Activated B cell treated with CpG ODN at 0.5 μM for 24 hours (primary cell): ENCODE measurements around the gene ETS2. TPM values are rescaled to one million over a fixed set of nuclear protein-coding genes. Genes with fewer than 3 reads are reported as not detected.

ENCODE experiments used
- ATAC-seq: fragments of 200-7000 bp; cut with Tn5 transposase; one replicate; pipeline ENCODE4 v1.10.0; 2021; ENCODE audit warnings: low read depth, mild to moderate bottlenecking, moderate library complexity
- CTCF ChIA-PET: fragments of 350-600 bp; sonication (Branson Sonifier 250); formaldehyde crosslinking; loops from one replicate; lab custom pipeline; 2021; ENCODE audit warnings: antibody characterized with exemption; lab: Charles Lee
- POLR2A ChIA-PET: fragments of 350-600 bp; sonication (Branson Sonifier 250); formaldehyde crosslinking; loops from one replicate; lab custom pipeline; 2021; ENCODE audit warnings: antibody characterized with exemption; lab: Charles Lee
- DNase-seq: peaks from one replicate; pipeline ENCODE4 v3.0.0; 2022
- H3K27ac Mint-ChIP-seq: one replicate; pipeline ENCODE4 v1.8.0; 2020; ENCODE audit warnings: mixed read lengths
- H3K27me3 Mint-ChIP-seq: one replicate; pipeline ENCODE4 v1.8.0; 2021; ENCODE audit warnings: mixed read lengths
- H3K36me3 Mint-ChIP-seq: one replicate; pipeline ENCODE4 v1.8.0; 2021; ENCODE audit warnings: low read depth, mixed read lengths
- H3K4me1 Mint-ChIP-seq: one replicate; pipeline ENCODE4 v1.8.0; 2021; ENCODE audit warnings: mixed read lengths
- H3K4me3 Mint-ChIP-seq: one replicate; pipeline ENCODE4 v1.8.0; 2020; ENCODE audit warnings: mild to moderate bottlenecking, mixed read lengths
- H3K9me3 Mint-ChIP-seq: one replicate; pipeline ENCODE4 v1.8.0; 2020; ENCODE audit warnings: mixed read lengths
- CTCF ChIP-seq: fragments of 200-600 bp; IDR thresholded peaks from one replicate; pipeline ENCODE4 v1.8.0; 2022; ENCODE audit warnings: antibody characterized with exemption, mild to moderate bottlenecking
- intact Hi-C: fragments of 100-400 bp; cut with micrococcal nuclease; formaldehyde crosslinking; loops from one replicate; pipeline ENCODE4 v1.15.1; 2024
- total RNA-seq: library from RNA; stranded (reverse); gene quantifications from 2 replicates; pipeline ENCODE4 v1.2.3, GENCODE V29; 2022

The ETS2 gene
- total RNA-seq, 1 donor from 2014 or later: 4.4 TPM

- ChIA-PET CTCF (no interaction called here), POLR2A (no interaction called here)
- intact Hi-C loops: no loop called here
- DNase-seq: no peak
- no peaks in the 10 kb centered on the region for H3K9me3 Mint-ChIP-seq
- H3K4me3 Mint-ChIP-seq: no peak overlapping the region
- peaks cover 23% of the 10 kb centered on the region for H3K27me3 Mint-ChIP-seq
- peaks cover 17% of the 10 kb centered on the region for H3K4me1 Mint-ChIP-seq
- no peak for TF ChIP-seq CTCF
- ATAC-seq: no peak
- H3K27ac Mint-ChIP-seq: no peak overlapping the region
- no peaks in the 10 kb centered on the region for H3K36me3 Mint-ChIP-seq
Observed at GRCh38 chr21:38834725-38835124, 29.0 kb downstream of the ETS2 start.

- intact Hi-C loops: no loop called here
Observed at GRCh38 chr21:38837806-38838461, 32.2 kb downstream of the ETS2 start.

GRCh38 chr21:38838598-38839327 is 33.0 kb downstream of the ETS2 start:
- TF ChIP-seq CTCF: no peak
- CTCF ChIA-PET: no interaction called here
- ATAC-seq: no peak
- DNase-seq: no peak
- intact Hi-C loops: no loop called here
- Mint-ChIP-seq H3K9me3 (no peaks in the 10 kb centered on the region), H3K27me3 (peaks cover 33% of the 10 kb centered on the region), H3K4me3 (no peak overlapping the region), H3K4me1 (no peaks in the 10 kb centered on the region), H3K36me3 (no peaks in the 10 kb centered on the region), H3K27ac (no peak overlapping the region)
- POLR2A ChIA-PET: no interaction called here

More at GRCh38 chr21:38837806-38838461, 32.2 kb downstream of the ETS2 start:
- no peak for TF ChIP-seq CTCF
- DNase-seq (no peak), ATAC-seq (no peak)
- ChIA-PET POLR2A (no interaction called here), CTCF (no interaction called here)
- Mint-ChIP-seq H3K36me3 (no peaks in the 10 kb centered on the region), H3K27ac (no peak overlapping the region), H3K27me3 (peaks cover 31% of the 10 kb centered on the region), H3K4me3 (no peak overlapping the region), H3K9me3 (no peaks in the 10 kb centered on the region), H3K4me1 (no peaks in the 10 kb centered on the region)

GRCh38 chr21:38839328-38840286 is 33.9 kb downstream of the ETS2 start:
- no peaks in the 10 kb centered on the region for H3K4me1 Mint-ChIP-seq
- intact Hi-C loops: no loop called here
- no peak overlapping the region for H3K27ac Mint-ChIP-seq
- no peak overlapping the region for H3K4me3 Mint-ChIP-seq
- no peak for TF ChIP-seq CTCF
- ChIA-PET POLR2A (no interaction called here), CTCF (no interaction called here)
- no peaks in the 10 kb centered on the region for H3K36me3 Mint-ChIP-seq
- ATAC-seq: no peak
- no peak for DNase-seq
- no peaks in the 10 kb centered on the region for H3K9me3 Mint-ChIP-seq
- H3K27me3 Mint-ChIP-seq: peaks cover 26% of the 10 kb centered on the region
